Measurements from ENCODE around the gene OR6X1.

DNA sequence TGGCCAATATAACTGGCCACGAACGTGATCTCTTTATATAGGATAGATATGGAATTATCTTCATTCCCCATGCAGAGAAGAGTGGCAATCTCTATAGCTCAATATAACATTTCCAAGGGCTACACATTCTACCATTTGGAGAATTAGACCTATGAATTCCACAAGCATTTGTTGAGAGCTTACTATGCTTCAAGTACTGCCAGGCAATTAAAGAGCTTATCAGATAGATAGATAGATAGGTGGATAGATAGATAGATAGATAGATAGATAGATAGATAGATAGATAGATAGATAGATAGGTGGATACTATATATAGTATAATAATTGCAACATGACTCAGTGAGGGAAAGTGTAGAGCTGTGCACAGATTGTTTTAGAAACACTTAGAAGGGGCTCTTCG, 1.5 kb upstream of the OR6X1 start:
- TF ChIP-seq ZNF274 (IDR thresholded peaks at IDR 0.05; ENCODE audit: low read depth, low read length): no peak
- no peak for TF ChIP-seq SUZ12 (IDR thresholded peaks at IDR 0.05; ENCODE audit: extremely low read depth, insufficient read depth, insufficient read length)
- TF ChIP-seq YY1 (IDR thresholded peaks at IDR 0.05; ENCODE audit: insufficient read depth, insufficient read length): no peak
